WTC11 (cell line): ENCODE results near the gene LOXL1. TPM values are rescaled to one million over a fixed set of nuclear protein-coding genes. Genes with fewer than 3 reads are reported as not detected.

Experiments used
- ATAC-seq: fragments of 200-7000 bp; cut with Tn5 transposase; 2 replicates; pipeline ENCODE4 v1.10.0; 2021; ENCODE audit warnings: mild to moderate bottlenecking, moderate library complexity
- CTCF ChIA-PET: fragments of 300-600 bp; sonication (Branson Sonifier 250); formaldehyde crosslinking; loops from one replicate; lab custom pipeline; 2021; ENCODE audit warnings: antibody characterized with exemption; lab: Charles Lee
- POLR2A ChIA-PET: fragments of 350-600 bp; sonication (Branson Sonifier 250); formaldehyde crosslinking; loops from one replicate; lab custom pipeline; 2021; ENCODE audit warnings: antibody characterized with exemption; lab: Charles Lee
- DNase-seq: peaks from one replicate; pipeline ENCODE4 v3.0.0; 2021; ENCODE audit warnings: low spot score
- H3K27ac Mint-ChIP-seq: 2 replicates; pipeline ENCODE4 v1.8.0; 2021; ENCODE audit warnings: mixed read lengths
- H3K27me3 Mint-ChIP-seq: 2 replicates; pipeline ENCODE4 v1.8.0; 2021; ENCODE audit warnings: low read depth, mild to moderate bottlenecking, moderate library complexity, mixed read lengths
- H3K36me3 Mint-ChIP-seq: 2 replicates; pipeline ENCODE4 v1.8.0; 2021; ENCODE audit warnings: mixed read lengths
- H3K4me1 Mint-ChIP-seq: 2 replicates; pipeline ENCODE4 v1.8.0; 2022; ENCODE audit warnings: mixed read lengths
- H3K4me3 Mint-ChIP-seq: 2 replicates; pipeline ENCODE4 v1.8.0; 2021; ENCODE audit warnings: mild to moderate bottlenecking, moderate library complexity, mixed read lengths
- H3K9me3 Mint-ChIP-seq: 2 replicates; pipeline ENCODE4 v1.8.0; 2021; ENCODE audit warnings: mixed read lengths
- CBFB ChIP-seq: sonication (generic); formaldehyde crosslinking; IDR thresholded peaks from 2 replicates; pipeline ENCODE4 v1.8.1; 2022; ENCODE audit warnings: mild to moderate bottlenecking, low read depth, missing genetic modification reagents
- ELF4 ChIP-seq: sonication (generic); formaldehyde crosslinking; IDR thresholded peaks from 2 replicates; pipeline ENCODE4 v1.8.1; 2022; ENCODE audit warnings: low read depth, mild to moderate bottlenecking, moderate library complexity, missing genetic modification reagents
- EMX1 ChIP-seq: fragments of 250-450 bp; sonication (Bioruptor Pico); IDR thresholded peaks from 2 replicates; pipeline ENCODE4 v1.8.0; 2021; ENCODE audit warnings: mild to moderate bottlenecking
- FOXP1 ChIP-seq: sonication (generic); formaldehyde crosslinking; IDR thresholded peaks from 2 replicates; pipeline ENCODE4 v1.8.0; 2022; ENCODE audit warnings: missing genetic modification reagents, mild to moderate bottlenecking, moderate library complexity, borderline replicate concordance
- NFE2L1 ChIP-seq: sonication (generic); formaldehyde crosslinking; IDR thresholded peaks from 2 replicates; pipeline ENCODE4 v1.8.1; 2023; ENCODE audit warnings: missing genetic modification reagents
- RORB ChIP-seq: fragments of 250-450 bp; sonication (Bioruptor Pico); IDR thresholded peaks from 2 replicates; pipeline ENCODE4 v1.9.0; 2021; ENCODE audit warnings: mild to moderate bottlenecking
- SP1 ChIP-seq: sonication (generic); formaldehyde crosslinking; conservative IDR thresholded peaks from 2 replicates; pipeline ENCODE4 v1.8.1; 2022; ENCODE audit warnings: missing genetic modification reagents
- TP53 ChIP-seq: sonication (generic); formaldehyde crosslinking; IDR thresholded peaks from 2 replicates; pipeline ENCODE4 v1.8.1; 2023; ENCODE audit warnings: mild to moderate bottlenecking, missing genetic modification reagents
- ZNF219 ChIP-seq: sonication (generic); formaldehyde crosslinking; IDR thresholded peaks from 2 replicates; pipeline ENCODE4 v1.8.0; 2023; ENCODE audit warnings: missing genetic modification reagents, mild to moderate bottlenecking, borderline replicate concordance
- ZNF396 ChIP-seq: fragments of 250-450 bp; sonication (Bioruptor Pico); IDR thresholded peaks from 2 replicates; pipeline ENCODE4 v1.8.0; 2021; ENCODE audit warnings: mild to moderate bottlenecking, moderate library complexity, borderline replicate concordance
- total RNA-seq: library from RNA; stranded (reverse); gene quantifications from 3 replicates; pipeline ENCODE4 v1.2.3, GENCODE V29; 2021
- TF ChIP-seq, protein P1 (sequence below): sonication (generic); formaldehyde crosslinking; IDR thresholded peaks from 2 replicates; pipeline ENCODE4 v1.8.0; 2023; ENCODE audit warnings: missing genetic modification reagents
- TF ChIP-seq, protein P2 (sequence below): sonication (generic); formaldehyde crosslinking; IDR thresholded peaks from 2 replicates; pipeline ENCODE4 v1.8.0; 2022; ENCODE audit warnings: mild to moderate bottlenecking, missing genetic modification reagents
- TF ChIP-seq, protein P3 (sequence below): fragments of 250-450 bp; sonication (Bioruptor Pico); IDR thresholded peaks from 2 replicates; pipeline ENCODE4 v1.9.0; 2021; ENCODE audit warnings: mild to moderate bottlenecking
- TF ChIP-seq, protein P4 (sequence below): fragments of 250-450 bp; sonication (Bioruptor Pico); IDR thresholded peaks from 2 replicates; pipeline ENCODE4 v1.9.0; 2021; ENCODE audit warnings: mild to moderate bottlenecking
- TF ChIP-seq, protein P5 (sequence below): sonication (generic); formaldehyde crosslinking; IDR thresholded peaks from 2 replicates; pipeline ENCODE4 v1.8.0; 2022; ENCODE audit warnings: mild to moderate bottlenecking, missing genetic modification reagents
- TF ChIP-seq, protein P6 (sequence below): sonication (generic); formaldehyde crosslinking; IDR thresholded peaks from 2 replicates; pipeline ENCODE4 v1.8.1; 2022; ENCODE audit warnings: missing genetic modification reagents, borderline replicate concordance
- TF ChIP-seq, protein P7 (sequence below): sonication (generic); formaldehyde crosslinking; IDR thresholded peaks from 2 replicates; pipeline ENCODE4 v1.8.0; 2023; ENCODE audit warnings: mild to moderate bottlenecking, missing genetic modification reagents
- TF ChIP-seq, protein P8 (sequence below): sonication (generic); formaldehyde crosslinking; IDR thresholded peaks from 2 replicates; pipeline ENCODE4 v1.8.1; 2022; ENCODE audit warnings: mild to moderate bottlenecking, moderate library complexity, missing genetic modification reagents
- TF ChIP-seq, protein P9 (sequence below): fragments of 250-450 bp; sonication (Bioruptor Pico); IDR thresholded peaks from 2 replicates; pipeline ENCODE4 v1.8.0; 2021; ENCODE audit warnings: mild to moderate bottlenecking
- TF ChIP-seq, protein P10 (sequence below): sonication (generic); formaldehyde crosslinking; IDR thresholded peaks from 2 replicates; pipeline ENCODE4 v1.8.1; 2023; ENCODE audit warnings: mild to moderate bottlenecking, missing genetic modification reagents

The LOXL1 gene
- total RNA-seq, 1 experiment from 2014 or later: 10.6 TPM

DNA sequence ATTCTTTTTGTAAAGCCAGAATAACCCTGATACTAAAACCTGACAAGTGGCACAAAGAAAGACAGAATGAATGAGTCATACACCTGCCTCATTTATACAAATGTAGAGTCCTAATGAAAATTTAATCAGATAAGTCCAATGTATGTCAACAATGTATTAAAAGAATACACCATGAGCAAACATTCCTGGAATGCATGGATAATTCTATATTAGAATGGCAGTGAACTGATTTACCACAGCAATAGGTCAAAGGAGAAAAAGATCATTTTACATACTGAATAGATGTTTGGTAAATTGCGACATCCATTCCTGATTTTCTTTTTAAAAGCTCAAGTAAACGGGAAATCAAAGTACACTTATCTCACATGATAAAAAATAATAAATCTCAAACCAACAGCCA, 11.2 kb upstream of the LOXL1 start:
- Mint-ChIP-seq H3K36me3 (peaks cover 31% of the 10 kb centered on the region), H3K4me1 (peaks cover 9% of the 10 kb centered on the region), H3K9me3 (peaks cover 24% of the 10 kb centered on the region), H3K27ac (no peak overlapping the region), H3K4me3 (no peak overlapping the region), H3K27me3 (no peaks in the 10 kb centered on the region)
- DNase-seq (no peak), ATAC-seq (no peak)
- POLR2A ChIA-PET: no interaction called here
- TF ChIP-seq CBFB (CRISPR knock-in tag) (no peak), ELF4 (no peak), FOXP1 (CRISPR knock-in tag) (no peak), RORB (CRISPR knock-in tag) (no peak), SP1 (CRISPR knock-in tag) (no peak), NFE2L1 (no peak), ZNF396 (CRISPR knock-in tag) (no peak), ZNF219 (CRISPR knock-in tag) (no peak), TP53 (no peak), EMX1 (CRISPR knock-in tag) (no peak)
- TF ChIP-seq, protein P1, sequence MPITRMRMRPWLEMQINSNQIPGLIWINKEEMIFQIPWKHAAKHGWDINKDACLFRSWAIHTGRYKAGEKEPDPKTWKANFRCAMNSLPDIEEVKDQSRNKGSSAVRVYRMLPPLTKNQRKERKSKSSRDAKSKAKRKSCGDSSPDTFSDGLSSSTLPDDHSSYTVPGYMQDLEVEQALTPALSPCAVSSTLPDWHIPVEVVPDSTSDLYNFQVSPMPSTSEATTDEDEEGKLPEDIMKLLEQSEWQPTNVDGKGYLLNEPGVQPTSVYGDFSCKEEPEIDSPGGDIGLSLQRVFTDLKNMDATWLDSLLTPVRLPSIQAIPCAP (CRISPR knock-in tag): no peak
- TF ChIP-seq, protein P2, sequence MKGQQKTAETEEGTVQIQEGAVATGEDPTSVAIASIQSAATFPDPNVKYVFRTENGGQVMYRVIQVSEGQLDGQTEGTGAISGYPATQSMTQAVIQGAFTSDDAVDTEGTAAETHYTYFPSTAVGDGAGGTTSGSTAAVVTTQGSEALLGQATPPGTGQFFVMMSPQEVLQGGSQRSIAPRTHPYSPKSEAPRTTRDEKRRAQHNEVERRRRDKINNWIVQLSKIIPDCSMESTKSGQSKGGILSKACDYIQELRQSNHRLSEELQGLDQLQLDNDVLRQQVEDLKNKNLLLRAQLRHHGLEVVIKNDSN (CRISPR knock-in tag): no peak
- TF ChIP-seq, protein P3, sequence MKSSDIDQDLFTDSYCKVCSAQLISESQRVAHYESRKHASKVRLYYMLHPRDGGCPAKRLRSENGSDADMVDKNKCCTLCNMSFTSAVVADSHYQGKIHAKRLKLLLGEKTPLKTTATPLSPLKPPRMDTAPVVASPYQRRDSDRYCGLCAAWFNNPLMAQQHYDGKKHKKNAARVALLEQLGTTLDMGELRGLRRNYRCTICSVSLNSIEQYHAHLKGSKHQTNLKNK (CRISPR knock-in tag): no peak
- TF ChIP-seq, protein P4, sequence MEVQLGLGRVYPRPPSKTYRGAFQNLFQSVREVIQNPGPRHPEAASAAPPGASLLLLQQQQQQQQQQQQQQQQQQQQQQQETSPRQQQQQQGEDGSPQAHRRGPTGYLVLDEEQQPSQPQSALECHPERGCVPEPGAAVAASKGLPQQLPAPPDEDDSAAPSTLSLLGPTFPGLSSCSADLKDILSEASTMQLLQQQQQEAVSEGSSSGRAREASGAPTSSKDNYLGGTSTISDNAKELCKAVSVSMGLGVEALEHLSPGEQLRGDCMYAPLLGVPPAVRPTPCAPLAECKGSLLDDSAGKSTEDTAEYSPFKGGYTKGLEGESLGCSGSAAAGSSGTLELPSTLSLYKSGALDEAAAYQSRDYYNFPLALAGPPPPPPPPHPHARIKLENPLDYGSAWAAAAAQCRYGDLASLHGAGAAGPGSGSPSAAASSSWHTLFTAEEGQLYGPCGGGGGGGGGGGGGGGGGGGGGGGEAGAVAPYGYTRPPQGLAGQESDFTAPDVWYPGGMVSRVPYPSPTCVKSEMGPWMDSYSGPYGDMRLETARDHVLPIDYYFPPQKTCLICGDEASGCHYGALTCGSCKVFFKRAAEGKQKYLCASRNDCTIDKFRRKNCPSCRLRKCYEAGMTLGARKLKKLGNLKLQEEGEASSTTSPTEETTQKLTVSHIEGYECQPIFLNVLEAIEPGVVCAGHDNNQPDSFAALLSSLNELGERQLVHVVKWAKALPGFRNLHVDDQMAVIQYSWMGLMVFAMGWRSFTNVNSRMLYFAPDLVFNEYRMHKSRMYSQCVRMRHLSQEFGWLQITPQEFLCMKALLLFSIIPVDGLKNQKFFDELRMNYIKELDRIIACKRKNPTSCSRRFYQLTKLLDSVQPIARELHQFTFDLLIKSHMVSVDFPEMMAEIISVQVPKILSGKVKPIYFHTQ: no peak
- TF ChIP-seq, protein P5, sequence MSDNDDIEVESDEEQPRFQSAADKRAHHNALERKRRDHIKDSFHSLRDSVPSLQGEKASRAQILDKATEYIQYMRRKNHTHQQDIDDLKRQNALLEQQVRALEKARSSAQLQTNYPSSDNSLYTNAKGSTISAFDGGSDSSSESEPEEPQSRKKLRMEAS (CRISPR knock-in tag): no peak
- TF ChIP-seq, protein P6, sequence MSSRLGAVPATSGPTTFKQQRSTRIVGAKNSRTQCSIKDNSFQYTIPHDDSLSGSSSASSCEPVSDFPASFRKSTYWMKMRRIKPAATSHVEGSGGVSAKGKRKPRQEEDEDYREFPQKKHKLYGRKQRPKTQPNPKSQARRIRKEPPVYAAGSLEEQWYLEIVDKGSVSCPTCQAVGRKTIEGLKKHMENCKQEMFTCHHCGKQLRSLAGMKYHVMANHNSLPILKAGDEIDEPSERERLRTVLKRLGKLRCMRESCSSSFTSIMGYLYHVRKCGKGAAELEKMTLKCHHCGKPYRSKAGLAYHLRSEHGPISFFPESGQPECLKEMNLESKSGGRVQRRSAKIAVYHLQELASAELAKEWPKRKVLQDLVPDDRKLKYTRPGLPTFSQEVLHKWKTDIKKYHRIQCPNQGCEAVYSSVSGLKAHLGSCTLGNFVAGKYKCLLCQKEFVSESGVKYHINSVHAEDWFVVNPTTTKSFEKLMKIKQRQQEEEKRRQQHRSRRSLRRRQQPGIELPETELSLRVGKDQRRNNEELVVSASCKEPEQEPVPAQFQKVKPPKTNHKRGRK (CRISPR knock-in tag): no peak
- TF ChIP-seq, protein P7, sequence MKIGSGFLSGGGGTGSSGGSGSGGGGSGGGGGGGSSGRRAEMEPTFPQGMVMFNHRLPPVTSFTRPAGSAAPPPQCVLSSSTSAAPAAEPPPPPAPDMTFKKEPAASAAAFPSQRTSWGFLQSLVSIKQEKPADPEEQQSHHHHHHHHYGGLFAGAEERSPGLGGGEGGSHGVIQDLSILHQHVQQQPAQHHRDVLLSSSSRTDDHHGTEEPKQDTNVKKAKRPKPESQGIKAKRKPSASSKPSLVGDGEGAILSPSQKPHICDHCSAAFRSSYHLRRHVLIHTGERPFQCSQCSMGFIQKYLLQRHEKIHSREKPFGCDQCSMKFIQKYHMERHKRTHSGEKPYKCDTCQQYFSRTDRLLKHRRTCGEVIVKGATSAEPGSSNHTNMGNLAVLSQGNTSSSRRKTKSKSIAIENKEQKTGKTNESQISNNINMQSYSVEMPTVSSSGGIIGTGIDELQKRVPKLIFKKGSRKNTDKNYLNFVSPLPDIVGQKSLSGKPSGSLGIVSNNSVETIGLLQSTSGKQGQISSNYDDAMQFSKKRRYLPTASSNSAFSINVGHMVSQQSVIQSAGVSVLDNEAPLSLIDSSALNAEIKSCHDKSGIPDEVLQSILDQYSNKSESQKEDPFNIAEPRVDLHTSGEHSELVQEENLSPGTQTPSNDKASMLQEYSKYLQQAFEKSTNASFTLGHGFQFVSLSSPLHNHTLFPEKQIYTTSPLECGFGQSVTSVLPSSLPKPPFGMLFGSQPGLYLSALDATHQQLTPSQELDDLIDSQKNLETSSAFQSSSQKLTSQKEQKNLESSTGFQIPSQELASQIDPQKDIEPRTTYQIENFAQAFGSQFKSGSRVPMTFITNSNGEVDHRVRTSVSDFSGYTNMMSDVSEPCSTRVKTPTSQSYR: no peak
- TF ChIP-seq, protein P8, sequence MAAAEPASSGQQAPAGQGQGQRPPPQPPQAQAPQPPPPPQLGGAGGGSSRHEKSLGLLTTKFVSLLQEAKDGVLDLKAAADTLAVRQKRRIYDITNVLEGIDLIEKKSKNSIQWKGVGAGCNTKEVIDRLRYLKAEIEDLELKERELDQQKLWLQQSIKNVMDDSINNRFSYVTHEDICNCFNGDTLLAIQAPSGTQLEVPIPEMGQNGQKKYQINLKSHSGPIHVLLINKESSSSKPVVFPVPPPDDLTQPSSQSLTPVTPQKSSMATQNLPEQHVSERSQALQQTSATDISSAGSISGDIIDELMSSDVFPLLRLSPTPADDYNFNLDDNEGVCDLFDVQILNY (CRISPR knock-in tag): no peak
- TF ChIP-seq, protein P9, sequence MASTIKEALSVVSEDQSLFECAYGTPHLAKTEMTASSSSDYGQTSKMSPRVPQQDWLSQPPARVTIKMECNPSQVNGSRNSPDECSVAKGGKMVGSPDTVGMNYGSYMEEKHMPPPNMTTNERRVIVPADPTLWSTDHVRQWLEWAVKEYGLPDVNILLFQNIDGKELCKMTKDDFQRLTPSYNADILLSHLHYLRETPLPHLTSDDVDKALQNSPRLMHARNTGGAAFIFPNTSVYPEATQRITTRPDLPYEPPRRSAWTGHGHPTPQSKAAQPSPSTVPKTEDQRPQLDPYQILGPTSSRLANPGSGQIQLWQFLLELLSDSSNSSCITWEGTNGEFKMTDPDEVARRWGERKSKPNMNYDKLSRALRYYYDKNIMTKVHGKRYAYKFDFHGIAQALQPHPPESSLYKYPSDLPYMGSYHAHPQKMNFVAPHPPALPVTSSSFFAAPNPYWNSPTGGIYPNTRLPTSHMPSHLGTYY (CRISPR knock-in tag): no peak
- TF ChIP-seq, protein P10, sequence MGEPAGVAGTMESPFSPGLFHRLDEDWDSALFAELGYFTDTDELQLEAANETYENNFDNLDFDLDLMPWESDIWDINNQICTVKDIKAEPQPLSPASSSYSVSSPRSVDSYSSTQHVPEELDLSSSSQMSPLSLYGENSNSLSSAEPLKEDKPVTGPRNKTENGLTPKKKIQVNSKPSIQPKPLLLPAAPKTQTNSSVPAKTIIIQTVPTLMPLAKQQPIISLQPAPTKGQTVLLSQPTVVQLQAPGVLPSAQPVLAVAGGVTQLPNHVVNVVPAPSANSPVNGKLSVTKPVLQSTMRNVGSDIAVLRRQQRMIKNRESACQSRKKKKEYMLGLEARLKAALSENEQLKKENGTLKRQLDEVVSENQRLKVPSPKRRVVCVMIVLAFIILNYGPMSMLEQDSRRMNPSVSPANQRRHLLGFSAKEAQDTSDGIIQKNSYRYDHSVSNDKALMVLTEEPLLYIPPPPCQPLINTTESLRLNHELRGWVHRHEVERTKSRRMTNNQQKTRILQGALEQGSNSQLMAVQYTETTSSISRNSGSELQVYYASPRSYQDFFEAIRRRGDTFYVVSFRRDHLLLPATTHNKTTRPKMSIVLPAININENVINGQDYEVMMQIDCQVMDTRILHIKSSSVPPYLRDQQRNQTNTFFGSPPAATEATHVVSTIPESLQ (CRISPR knock-in tag): no peak
- CTCF ChIA-PET: no interaction called here
